ENCODE measurements around the gene BMPER.

The BMPER gene

DNA sequence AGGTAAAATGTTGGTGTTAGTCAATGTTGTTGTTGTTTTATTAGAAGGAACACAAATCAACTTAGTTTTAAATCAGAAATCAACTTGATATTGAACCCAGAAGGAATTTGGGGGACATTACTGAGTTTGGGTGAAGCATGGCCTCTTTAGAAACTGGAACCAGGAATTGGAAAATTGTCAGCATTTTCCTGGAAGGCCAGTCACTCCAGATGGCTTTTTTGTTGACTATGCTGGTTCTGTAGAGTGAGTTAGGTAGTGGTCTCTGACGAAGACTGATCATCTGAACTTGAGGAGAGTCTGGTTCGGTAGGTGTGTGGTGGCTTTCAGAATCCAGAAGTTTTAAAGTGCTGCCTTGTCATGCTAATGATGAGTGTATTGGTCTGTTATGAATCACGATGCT, 111.5 kb downstream of the BMPER start:
- in situ Hi-C loops (cut with MboI; ENCODE audit: low sequenced_read_pairs) = no loop called here

GRCh38 chr7:34019301-34019790, 114.0 kb downstream of the BMPER start:
- in situ Hi-C loops (cut with MboI; ENCODE audit: low sequenced_read_pairs) = no loop called here

DNA sequence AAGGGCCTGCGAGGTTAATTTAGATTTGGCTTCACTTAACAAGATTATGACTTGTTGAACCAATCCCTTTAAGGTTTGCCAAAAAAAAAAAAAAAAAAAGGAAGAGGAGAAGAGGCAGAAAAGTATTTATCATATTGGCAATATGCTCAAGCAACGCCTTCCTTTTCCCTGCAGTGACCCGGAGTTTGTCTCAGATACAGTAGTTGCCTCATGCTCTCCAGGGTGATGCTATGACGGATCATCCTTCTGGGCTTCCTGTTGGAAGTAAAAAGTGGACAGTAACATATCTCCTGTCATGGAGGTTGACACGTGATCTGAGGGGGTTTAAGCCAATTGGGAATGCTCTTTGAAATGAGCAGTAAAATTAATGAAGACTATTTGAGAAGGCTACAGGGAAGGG, 117.3 kb downstream of the BMPER start:
- in situ Hi-C loops (cut with MboI; ENCODE audit: low sequenced_read_pairs) = no loop called here

- in situ Hi-C loops (cut with MboI; ENCODE audit: low sequenced_read_pairs) = no loop called here
Observed at GRCh38 chr7:34025600-34025999, 120.3 kb downstream of the BMPER start.

DNA sequence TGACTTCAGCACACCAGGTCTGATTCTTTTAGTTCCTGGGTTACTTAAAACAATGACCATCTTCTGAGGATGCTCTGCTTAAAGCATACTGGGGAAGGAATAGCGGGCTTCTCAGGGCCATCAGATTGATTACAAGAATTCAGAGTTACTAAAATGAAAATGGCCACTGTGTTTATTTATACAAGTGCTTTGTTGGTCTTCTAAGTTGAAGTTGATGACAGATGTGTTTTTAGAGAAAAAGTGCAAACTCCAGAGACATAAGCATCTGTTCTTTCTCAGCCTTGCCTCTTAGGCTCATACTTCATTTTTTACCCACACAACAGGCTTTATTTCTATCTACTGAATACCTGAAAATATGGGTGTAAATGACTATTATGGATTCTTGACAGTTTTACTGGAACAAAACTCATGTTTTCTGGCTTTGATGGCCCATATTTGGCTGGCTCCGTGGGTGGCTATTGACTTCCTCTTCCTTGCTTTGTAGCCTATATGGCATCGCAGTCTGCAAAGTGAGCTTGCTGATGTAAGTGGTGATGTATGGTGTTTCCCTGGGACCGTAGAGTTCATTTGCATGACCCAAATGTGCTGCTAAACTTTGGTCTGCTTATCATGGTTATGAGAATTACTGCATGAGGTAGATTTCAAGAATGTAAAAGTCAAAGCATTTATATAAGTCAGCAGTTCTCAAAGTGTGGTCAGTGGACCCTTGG, 121.3 kb downstream of the BMPER start:
- in situ Hi-C loops (cut with MboI; ENCODE audit: low sequenced_read_pairs) = no loop called here

- in situ Hi-C loops (cut with MboI; ENCODE audit: low sequenced_read_pairs) = no loop called here
Observed at GRCh38 chr7:34031156-34031555, 125.8 kb downstream of the BMPER start.

DNA sequence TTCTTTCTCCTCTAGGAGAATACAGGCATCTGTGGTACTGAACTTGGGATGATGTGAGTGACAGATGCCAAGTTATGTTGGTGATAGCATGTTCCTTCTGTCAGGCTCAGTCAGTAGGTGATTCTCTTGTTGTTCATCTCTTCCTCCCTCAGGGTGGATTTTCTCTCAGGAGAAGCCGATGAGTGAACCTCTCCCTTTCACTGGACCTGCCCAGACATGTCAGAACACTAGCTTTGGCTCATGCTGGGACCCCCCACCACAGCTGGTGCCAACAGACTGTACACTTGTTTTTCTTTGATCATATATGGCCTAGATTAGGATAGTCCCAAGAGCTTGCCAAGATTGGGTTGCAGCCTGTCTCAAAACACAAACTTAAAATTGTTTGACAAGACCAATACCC, 129.4 kb downstream of the BMPER start:
- in situ Hi-C loops (cut with MboI; ENCODE audit: low sequenced_read_pairs) = no loop called here

DNA sequence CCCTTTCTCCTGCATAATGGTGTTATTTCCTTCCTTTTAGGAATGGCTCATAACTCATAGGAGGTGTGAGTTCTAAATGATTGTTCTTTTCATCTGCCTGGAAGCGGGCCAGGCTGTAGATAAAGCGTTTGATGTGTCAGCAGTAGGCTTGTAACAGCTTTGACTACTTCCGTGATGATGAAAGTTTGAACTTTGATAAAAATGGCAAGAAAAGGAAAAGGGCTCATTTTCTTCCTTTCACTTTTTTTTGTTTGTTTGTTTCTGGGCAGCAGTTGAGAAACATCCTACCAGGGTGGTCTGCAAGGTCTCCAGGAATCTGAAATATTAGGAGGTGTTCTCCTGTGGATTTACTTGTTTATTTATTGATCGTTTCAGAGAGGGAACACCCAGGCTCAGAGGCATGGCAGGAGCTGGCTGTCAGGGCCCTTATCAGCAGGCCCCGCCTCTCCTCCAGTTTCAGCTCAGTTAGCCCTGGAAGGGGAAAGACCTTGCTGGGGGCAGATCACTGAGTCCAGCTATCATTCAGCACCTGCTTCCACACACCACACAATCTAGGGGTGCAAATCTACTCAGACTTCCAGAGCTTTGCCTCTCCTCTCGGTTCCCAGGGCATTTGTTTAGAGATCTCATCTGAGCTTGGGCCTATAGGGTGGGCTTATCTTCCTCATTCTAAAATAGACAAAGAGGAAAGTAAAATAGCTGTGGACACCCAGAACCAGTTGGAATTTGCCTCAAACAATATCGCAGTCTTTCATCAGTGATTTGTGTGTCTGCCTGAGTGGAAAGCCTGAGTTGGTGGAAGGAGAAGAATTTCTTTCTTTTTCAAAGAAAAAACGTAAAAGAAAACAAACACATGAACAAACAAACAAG, 130.9 kb downstream of the BMPER start:
- in situ Hi-C loops (cut with MboI; ENCODE audit: low sequenced_read_pairs) = no loop called here

DNA sequence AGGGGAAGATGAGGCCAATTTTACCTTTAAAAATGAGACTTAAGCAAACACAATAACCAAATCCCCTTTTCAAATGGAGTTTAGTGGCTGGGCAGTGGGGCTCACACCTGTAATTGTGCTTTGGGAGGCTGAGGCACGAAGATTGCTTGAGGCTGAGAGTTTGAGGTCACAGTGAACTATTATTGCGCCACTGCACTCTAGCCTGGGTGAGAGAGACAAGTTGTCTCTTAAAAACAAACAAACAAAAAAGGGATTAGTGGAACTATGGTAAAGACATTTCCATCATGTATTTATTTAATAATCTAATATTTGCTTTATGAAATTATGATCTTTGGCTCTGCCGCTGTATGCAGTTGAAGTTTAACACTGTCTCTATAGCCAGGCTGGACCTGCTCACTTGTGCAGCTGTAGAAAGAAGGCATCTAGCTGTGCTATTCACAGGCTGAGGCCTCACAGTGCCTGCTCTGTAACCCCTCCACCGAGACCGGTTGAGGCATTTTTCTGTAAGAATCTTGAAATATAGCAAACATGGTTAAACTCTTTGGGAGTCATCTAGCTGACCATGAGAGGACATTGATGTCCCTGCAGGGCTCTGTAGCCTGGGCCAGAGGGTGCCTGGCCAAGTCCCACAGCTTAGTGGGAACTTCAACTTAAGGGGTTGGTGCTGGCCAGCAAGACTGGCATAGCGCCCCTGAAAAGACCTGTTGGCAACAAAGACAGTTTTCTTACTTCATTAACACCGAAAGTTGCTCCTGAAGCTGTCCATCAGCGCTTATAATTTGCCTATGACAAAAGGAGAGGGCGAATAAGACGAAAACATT, 131.8 kb downstream of the BMPER start:
- in situ Hi-C loops (cut with MboI; ENCODE audit: low sequenced_read_pairs) = no loop called here

GRCh38 chr7:34038816-34039470, 133.6 kb downstream of the BMPER start:
- in situ Hi-C loops (cut with MboI; ENCODE audit: low sequenced_read_pairs) = no loop called here

- in situ Hi-C loops (cut with MboI; ENCODE audit: low sequenced_read_pairs) = no loop called here
Observed at GRCh38 chr7:34041707-34042106, 136.4 kb downstream of the BMPER start.

- in situ Hi-C loops (cut with MboI; ENCODE audit: low sequenced_read_pairs) = no loop called here
Observed at GRCh38 chr7:34042406-34042805, 137.1 kb downstream of the BMPER start.

DNA sequence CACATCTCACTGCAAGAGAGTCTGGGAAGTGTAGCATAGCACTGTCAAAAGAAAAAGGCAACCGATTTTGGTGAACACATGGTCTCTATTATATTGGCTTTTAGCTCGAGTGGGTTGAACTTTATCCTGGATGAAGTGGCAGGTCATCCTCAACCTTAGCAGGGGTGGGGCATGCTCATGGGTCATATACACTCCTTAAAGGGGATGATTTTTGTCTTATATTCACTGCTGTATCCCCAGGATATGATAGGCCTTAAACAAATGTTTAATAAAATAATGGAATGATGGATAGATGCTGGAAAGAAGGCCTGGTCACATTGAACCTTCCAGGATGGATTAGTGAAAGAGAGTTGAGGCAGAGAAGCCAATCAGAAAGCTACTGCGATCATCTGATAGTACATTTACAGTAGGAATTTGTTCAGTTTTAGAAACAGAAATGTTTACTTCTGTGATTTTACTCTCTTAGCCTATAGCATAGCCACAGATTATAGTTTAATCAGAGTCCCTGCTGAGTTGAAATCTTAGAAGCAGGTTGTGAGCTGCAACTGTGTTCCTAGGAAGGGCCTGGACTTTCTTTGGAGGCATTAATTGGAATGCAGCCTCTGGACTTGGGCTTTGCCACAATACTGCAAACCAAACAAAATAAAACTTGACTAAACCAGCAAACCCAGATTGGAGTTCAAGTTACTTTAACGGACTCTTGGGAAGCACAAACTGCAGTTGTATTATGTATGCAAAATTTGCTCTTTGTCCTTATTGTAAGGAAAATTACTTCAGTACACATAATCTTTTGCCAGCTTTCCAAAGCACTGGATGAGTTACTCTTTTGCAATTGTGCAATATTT, 138.3 kb downstream of the BMPER start:
- in situ Hi-C loops (cut with MboI; ENCODE audit: low sequenced_read_pairs) = no loop called here

DNA sequence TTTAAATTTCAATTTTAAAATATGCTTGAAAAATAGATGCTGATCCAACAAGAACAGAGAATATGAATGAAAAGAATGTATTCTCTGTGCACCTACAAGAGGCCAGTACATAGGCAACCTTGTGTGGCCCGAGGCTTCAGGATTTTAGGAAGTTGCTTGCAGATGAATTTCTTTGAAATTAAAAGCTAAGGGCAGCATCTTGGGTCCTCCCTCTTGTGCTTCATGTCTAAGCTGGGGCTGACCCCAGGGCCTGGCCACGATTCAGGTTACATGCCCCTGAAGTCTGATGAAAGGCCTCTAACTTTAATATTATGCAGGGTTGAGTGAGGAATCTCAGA, 138.9 kb downstream of the BMPER start:
- in situ Hi-C loops (cut with MboI; ENCODE audit: low sequenced_read_pairs) = no loop called here

- in situ Hi-C loops (cut with MboI; ENCODE audit: low sequenced_read_pairs) = no loop called here
Observed at GRCh38 chr7:34044734-34045353, 139.5 kb downstream of the BMPER start.

DNA sequence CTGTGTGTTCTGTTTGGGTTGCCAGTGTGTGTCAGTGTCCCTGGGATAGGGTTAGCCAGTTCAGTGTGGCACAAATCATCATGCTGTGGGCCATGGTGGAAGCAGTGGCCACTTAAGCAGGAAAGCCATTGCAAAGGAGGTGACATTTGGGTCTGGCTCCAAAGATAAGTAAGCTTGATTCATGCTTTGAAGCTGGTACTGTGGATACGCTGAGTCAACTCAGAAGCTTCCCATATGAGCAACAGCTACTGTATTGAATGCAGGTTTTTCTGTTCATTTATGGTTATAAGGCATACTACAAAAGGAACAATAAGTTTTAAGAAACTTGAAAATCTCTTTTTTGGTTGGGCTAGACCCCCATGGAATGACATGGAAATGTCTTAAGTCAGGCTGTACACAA, 143.1 kb downstream of the BMPER start:
- in situ Hi-C loops (cut with MboI; ENCODE audit: low sequenced_read_pairs) = no loop called here

- in situ Hi-C loops (cut with MboI; ENCODE audit: low sequenced_read_pairs) = no loop called here
Observed at GRCh38 chr7:34054075-34054474, 148.7 kb downstream of the BMPER start.

- in situ Hi-C loops (cut with MboI; ENCODE audit: low sequenced_read_pairs) = no loop called here
Observed at GRCh38 chr7:34057136-34057535, 151.8 kb downstream of the BMPER start.

GRCh38 chr7:34057956-34058355, 152.6 kb downstream of the BMPER start:
- in situ Hi-C loops (cut with MboI; ENCODE audit: low sequenced_read_pairs) = no loop called here

DNA sequence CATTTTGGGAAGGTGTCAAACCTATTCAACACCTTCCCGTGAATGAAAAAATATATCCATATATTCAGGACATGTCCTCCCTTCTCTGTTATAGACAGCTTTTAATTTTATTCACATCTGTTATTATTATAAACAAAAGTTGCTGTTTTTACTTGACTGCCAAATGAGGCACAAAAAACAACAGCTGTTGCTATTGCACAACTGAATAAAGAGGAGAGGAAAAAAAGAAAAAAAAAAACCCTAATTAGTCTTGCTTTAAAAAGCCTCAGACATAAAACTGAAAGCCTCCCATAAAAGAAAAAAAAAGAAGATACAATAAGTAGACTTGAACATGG, 153.4 kb downstream of the BMPER start:
- in situ Hi-C loops (cut with MboI; ENCODE audit: low sequenced_read_pairs) = no loop called here
